GM18951 (cell line): Measurements from ENCODE around the gene HBG1.

Experiments
- POLR2A ChIP-seq: IDR thresholded peaks from 4 replicates; pipeline ENCODE4 v1.6.1; 2011; ENCODE audit warnings: mild to moderate bottlenecking; ENCODE audit not compliant: insufficient read length, insufficient read depth; ENCODE audit errors: extremely low read depth
- in situ Hi-C: fragments of 300-500 bp; cut with MboI; formaldehyde crosslinking; loops from one replicate; pipeline ENCODE4 v1.12.0; 2022; ENCODE audit warnings: low sequenced_read_pairs, mixed read lengths, inconsistent platforms; ENCODE audit not compliant: unreplicated experiment

The HBG1 gene

GRCh38 chr11:5210376-5210885, 39.2 kb downstream of the HBG1 start:
- TF ChIP-seq POLR2A: no peak
- in situ Hi-C loops: no loop called here

DNA sequence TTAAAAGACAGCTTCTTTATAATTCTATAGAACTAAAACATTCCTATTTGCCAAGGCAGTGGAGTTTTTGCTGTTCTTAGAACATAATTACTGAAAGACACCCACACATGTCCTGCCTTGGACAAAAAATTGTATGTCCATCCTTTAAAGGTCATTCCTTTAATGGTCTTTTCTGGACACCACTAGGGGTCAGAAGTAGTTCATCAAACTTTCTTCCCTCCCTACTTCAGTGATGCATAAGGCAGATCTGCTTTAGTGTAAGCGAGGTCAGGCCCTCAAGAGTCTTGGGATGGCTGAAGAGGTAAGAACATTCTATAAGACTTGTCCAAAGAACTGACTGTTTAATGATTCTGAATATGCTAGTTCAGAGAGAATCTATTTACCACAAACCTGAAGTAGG, 44.9 kb downstream of the HBG1 start:
- in situ Hi-C loops: loop anchor here (10.0 kb wide), 1 partner anchor 160 kb away; no protein-coding TSS in a partner anchor
- no peak for TF ChIP-seq POLR2A

DNA sequence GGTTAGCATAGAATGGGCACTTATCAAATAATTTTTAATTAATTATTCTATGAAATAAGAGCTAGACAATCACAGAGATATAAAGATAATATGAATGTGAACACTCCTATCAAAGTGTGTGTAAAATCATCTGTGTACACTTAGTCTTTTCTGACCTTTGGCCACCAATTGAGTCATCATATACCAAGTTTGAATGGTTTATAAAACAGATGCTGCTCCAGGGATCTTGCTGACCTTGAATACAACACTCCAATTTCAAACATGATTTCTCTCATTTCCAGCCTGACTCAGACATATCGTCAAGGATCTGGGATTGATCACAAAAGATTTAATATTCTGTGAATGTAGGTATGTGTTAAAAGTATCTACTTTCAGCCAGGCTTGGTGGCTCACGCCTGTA, 46.3 kb downstream of the HBG1 start:
- TF ChIP-seq POLR2A: no peak
- in situ Hi-C loops: loop anchor here (10.0 kb wide), 1 partner anchor 161 kb away; no protein-coding TSS in a partner anchor

GRCh38 chr11:5200582-5200981, 49.1 kb downstream of the HBG1 start, which contains the start of gene OR51V1:
OR51V1 (minus strand) TSS chr11:5200682; CDS start chr11:5200682, 0 bp downstream.
- no peak for TF ChIP-seq POLR2A

GRCh38 chr11:5198285-5198684, 51.4 kb downstream of the HBG1 start:
- in situ Hi-C loops: no loop called here
- TF ChIP-seq POLR2A: no peak

More at GRCh38 chr11:5200582-5200981, 49.1 kb downstream of the HBG1 start, which contains the start of gene OR51V1:
- in situ Hi-C loops: loop anchor here (10.0 kb wide), 1 partner anchor 164 kb away; no protein-coding TSS in a partner anchor
